Activated CD8-positive, alpha-beta memory T cell treated with anti-CD3 and anti-CD28 coated beads, Interleukin-2, amount 50 U/mL, for 24 hours (primary cell): ENCODE data around the gene OR3A3.

ENCODE experiments used
- DNase-seq: peaks from one replicate; pipeline ENCODE4 v3.0.0-alpha.2; 2020; ENCODE audit errors: extremely low read depth

Gene OR3A3

GRCh38 chr17:3472137-3472536 lies 61.0 kb downstream of the OR3A3 start:
- DNase-seq: no peak
